ELF-1 (cell line): ENCODE measurements around the gene AKAP12.

Experiments
- DNase-seq: peaks from one replicate; pipeline ENCODE4 v3.0.0-alpha.2; 2016; ENCODE audit warnings: low read depth, low spot score

Gene AKAP12

GRCh38 chr6:151233731-151234130 is 6.0 kb upstream of the AKAP12 start:
- DNase-seq, result no peak

GRCh38 chr6:151236668-151237401 is 2.9 kb upstream of the AKAP12 start:
- DNase-seq, result no peak

GRCh38 chr6:151240036-151240685 is 394 bp downstream of the AKAP12 start:
- DNase-seq, result peak; percentile 97

GRCh38 chr6:151240791-151241642 is 1.2 kb downstream of the AKAP12 start:
- peak; percentile 77 for DNase-seq

GRCh38 chr6:151241853-151242252 is 2.1 kb downstream of the AKAP12 start:
- no peak for DNase-seq

- DNase-seq, result peak; percentile 34
Observed at GRCh38 chr6:151242420-151242861, 2.7 kb downstream of the AKAP12 start.

- DNase-seq, result no peak
Observed at GRCh38 chr6:151243481-151243880, 3.7 kb downstream of the AKAP12 start.

- DNase-seq, result no peak
Observed at GRCh38 chr6:151247490-151247889, 7.7 kb downstream of the AKAP12 start.

- no peak for DNase-seq
Observed at GRCh38 chr6:151248295-151248694, 8.5 kb downstream of the AKAP12 start.

- no peak for DNase-seq
Observed at GRCh38 chr6:151252634-151253033, 12.9 kb downstream of the AKAP12 start.

- peak; percentile 47 for DNase-seq
Observed at GRCh38 chr6:151254451-151255081, 14.8 kb downstream of the AKAP12 start.

GRCh38 chr6:151255811-151256210 is 16.0 kb downstream of the AKAP12 start:
- DNase-seq, result no peak

GRCh38 chr6:151257985-151258445 is 18.2 kb downstream of the AKAP12 start:
- DNase-seq, result no peak

- DNase-seq, result no peak
Observed at GRCh38 chr6:151260205-151260604, 20.4 kb downstream of the AKAP12 start.

- DNase-seq, result no peak
Observed at GRCh38 chr6:151263035-151263434, 23.3 kb downstream of the AKAP12 start.

GRCh38 chr6:151263967-151264366 is 24.2 kb downstream of the AKAP12 start:
- no peak for DNase-seq

GRCh38 chr6:151265282-151265681 is 25.5 kb downstream of the AKAP12 start:
- DNase-seq, result no peak

- DNase-seq, result no peak
Observed at GRCh38 chr6:151269321-151269995, 29.7 kb downstream of the AKAP12 start.

- no peak for DNase-seq
Observed at GRCh38 chr6:151275121-151275520, 35.4 kb downstream of the AKAP12 start.

GRCh38 chr6:151275566-151275965 is 35.8 kb downstream of the AKAP12 start:
- no peak for DNase-seq

GRCh38 chr6:151276112-151276740 is 36.5 kb downstream of the AKAP12 start:
- peak; percentile 50 for DNase-seq
